HepG2 (cell line): Measurements from ENCODE around the gene RPUSD3. TPM values are rescaled to one million over a fixed set of nuclear protein-coding genes. Genes with fewer than 3 reads are reported as not detected.

Experiments
- BRD4 ChIP-seq: sonication (generic); formaldehyde crosslinking; IDR thresholded peaks from 2 replicates; pipeline ENCODE4 v1.4.0; 2020; ENCODE audit warnings: missing genetic modification reagents
- GFI1 ChIP-seq: sonication (generic); formaldehyde crosslinking; IDR thresholded peaks from 2 replicates; pipeline ENCODE4 v1.5.0; 2020; ENCODE audit warnings: missing genetic modification reagents, mild to moderate bottlenecking, borderline replicate concordance
- NCOA2 ChIP-seq: sonication (generic); formaldehyde crosslinking; IDR thresholded peaks from 2 replicates; pipeline ENCODE4 v1.8.0; 2022; ENCODE audit warnings: inconsistent platforms
- NCOA5 ChIP-seq: sonication (generic); formaldehyde crosslinking; IDR thresholded peaks from 2 replicates; pipeline ENCODE4 v1.4.0; 2020; ENCODE audit warnings: missing genetic modification reagents
- NONO ChIP-seq, 2 experiments: fragments of 450-650 bp in 1 of 2; sonication (generic) in 1 of 2; formaldehyde crosslinking in 1 of 2; IDR thresholded peaks in 1 of 2; conservative IDR thresholded peaks in 1 of 2; 2 replicates each; pipeline versions ENCODE4 v1.6.1 to v1.8.0; 2017 to 2022; ENCODE audit warnings: mild to moderate bottlenecking in 1 of 2, missing genetic modification reagents in 1 of 2, moderate library complexity in 1 of 2
- RERE ChIP-seq: IDR thresholded peaks from 2 replicates; pipeline ENCODE4 v1.6.1; 2016; ENCODE audit warnings: low read depth, missing genetic modification reagents, missing compliant biosample characterization
- STAT5B ChIP-seq: sonication (generic); formaldehyde crosslinking; IDR thresholded peaks from 2 replicates; pipeline ENCODE4 v1.4.0; 2020; ENCODE audit warnings: missing genetic modification reagents
- TSC22D2 ChIP-seq: sonication (generic); formaldehyde crosslinking; IDR thresholded peaks from 2 replicates; pipeline ENCODE4 v1.5.1; 2020; ENCODE audit warnings: missing genetic modification reagents, mild to moderate bottlenecking, borderline replicate concordance
- ZNF296 ChIP-seq: sonication (generic); formaldehyde crosslinking; conservative IDR thresholded peaks from 2 replicates; pipeline ENCODE4 v1.5.0; 2020; ENCODE audit warnings: mild to moderate bottlenecking, missing genetic modification reagents
- ZNF777 ChIP-seq: sonication (generic); formaldehyde crosslinking; IDR thresholded peaks from 2 replicates; pipeline ENCODE4 v1.4.0; 2020; ENCODE audit warnings: missing genetic modification reagents
- polyA plus RNA-seq, 8 experiments: library from polyadenylated mRNA; depleted of rRNA in 3 of 8; stranded (reverse) in 7 of 8; unstranded in 1 of 8; fragments of >200 nt; fragmentation: Illumina TruSeq in 4 of 8; extraction: Trizol in 4 of 8; gene quantifications; 2 replicates each; pipeline versions ENCODE4 v1.2.1 to v1.2.3, GENCODE V29; 2011 to 2016; ENCODE audit warnings: low read depth in 4 of 8, missing spikeins in 1 of 8, mixed read lengths in 1 of 8; ENCODE audit not compliant: insufficient read depth in 1 of 8
- total RNA-seq, 5 experiments: library from RNA; depleted of rRNA; stranded (reverse); fragments of >200 nt; fragmentation: Illumina TruSeq; extraction: Trizol; gene quantifications; 2 replicates each; pipeline ENCODE4 v1.2.3, GENCODE V29; 2016; ENCODE audit warnings: low read depth in 1 of 5
- TF ChIP-seq, protein P1 (sequence below): sonication (generic); formaldehyde crosslinking; IDR thresholded peaks from 2 replicates; pipeline ENCODE4 v1.4.0; 2020; ENCODE audit warnings: missing genetic modification reagents
- TF ChIP-seq, protein P2 (sequence below): sonication (generic); formaldehyde crosslinking; conservative IDR thresholded peaks from 2 replicates; pipeline ENCODE4 v1.4.0; 2020; ENCODE audit warnings: missing genetic modification reagents
- TF ChIP-seq, protein P3 (sequence below): sonication (generic); formaldehyde crosslinking; IDR thresholded peaks from 2 replicates; pipeline ENCODE4 v1.5.1; 2020; ENCODE audit warnings: mild to moderate bottlenecking, missing genetic modification reagents, moderate library complexity

The RPUSD3 gene
- total and polyA plus RNA-seq, 2 of the 13 experiments (the other 11 are each of a cell fraction or from before 2014, with no cell fraction given): 32.1 to 48.7 TPM

GRCh38 chr3:9864200-9864927 lies 20.6 kb upstream of the RPUSD3 start (continued):
- TF ChIP-seq, protein P1, sequence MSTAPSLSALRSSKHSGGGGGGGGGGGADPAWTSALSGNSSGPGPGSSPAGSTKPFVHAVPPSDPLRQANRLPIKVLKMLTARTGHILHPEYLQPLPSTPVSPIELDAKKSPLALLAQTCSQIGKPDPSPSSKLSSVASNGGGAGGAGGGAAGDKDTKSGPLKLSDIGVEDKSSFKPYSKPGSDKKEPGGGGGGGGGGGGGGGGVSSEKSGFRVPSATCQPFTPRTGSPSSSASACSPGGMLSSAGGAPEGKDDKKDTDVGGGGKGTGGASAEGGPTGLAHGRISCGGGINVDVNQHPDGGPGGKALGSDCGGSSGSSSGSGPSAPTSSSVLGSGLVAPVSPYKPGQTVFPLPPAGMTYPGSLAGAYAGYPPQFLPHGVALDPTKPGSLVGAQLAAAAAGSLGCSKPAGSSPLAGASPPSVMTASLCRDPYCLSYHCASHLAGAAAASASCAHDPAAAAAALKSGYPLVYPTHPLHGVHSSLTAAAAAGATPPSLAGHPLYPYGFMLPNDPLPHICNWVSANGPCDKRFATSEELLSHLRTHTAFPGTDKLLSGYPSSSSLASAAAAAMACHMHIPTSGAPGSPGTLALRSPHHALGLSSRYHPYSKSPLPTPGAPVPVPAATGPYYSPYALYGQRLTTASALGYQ (CRISPR knock-in tag): peak; percentile 26; the same call in 1 of the 2 replicates
- TF ChIP-seq ZNF296 (CRISPR knock-in tag) (no peak), NONO (IDR thresholded peaks at IDR 0.05) (no peak), NONO (CRISPR knock-in tag; conservative IDR thresholded peaks at IDR 0.05) (no peak), RERE (no peak), ZNF777 (CRISPR knock-in tag) (no peak), TSC22D2 (CRISPR knock-in tag) (no peak; the same call in 1 of the 2 replicates), STAT5B (CRISPR knock-in tag) (no peak), BRD4 (CRISPR knock-in tag) (peak; percentile 43; the same call in 1 of the 2 replicates), NCOA2 (peak; percentile 11; the same call in 1 of the 2 replicates), GFI1 (CRISPR knock-in tag) (0 out of 2 replicates have a peak, but pooled peaks have one; percentile 20), NCOA5 (no peak)
- TF ChIP-seq, protein P2, sequence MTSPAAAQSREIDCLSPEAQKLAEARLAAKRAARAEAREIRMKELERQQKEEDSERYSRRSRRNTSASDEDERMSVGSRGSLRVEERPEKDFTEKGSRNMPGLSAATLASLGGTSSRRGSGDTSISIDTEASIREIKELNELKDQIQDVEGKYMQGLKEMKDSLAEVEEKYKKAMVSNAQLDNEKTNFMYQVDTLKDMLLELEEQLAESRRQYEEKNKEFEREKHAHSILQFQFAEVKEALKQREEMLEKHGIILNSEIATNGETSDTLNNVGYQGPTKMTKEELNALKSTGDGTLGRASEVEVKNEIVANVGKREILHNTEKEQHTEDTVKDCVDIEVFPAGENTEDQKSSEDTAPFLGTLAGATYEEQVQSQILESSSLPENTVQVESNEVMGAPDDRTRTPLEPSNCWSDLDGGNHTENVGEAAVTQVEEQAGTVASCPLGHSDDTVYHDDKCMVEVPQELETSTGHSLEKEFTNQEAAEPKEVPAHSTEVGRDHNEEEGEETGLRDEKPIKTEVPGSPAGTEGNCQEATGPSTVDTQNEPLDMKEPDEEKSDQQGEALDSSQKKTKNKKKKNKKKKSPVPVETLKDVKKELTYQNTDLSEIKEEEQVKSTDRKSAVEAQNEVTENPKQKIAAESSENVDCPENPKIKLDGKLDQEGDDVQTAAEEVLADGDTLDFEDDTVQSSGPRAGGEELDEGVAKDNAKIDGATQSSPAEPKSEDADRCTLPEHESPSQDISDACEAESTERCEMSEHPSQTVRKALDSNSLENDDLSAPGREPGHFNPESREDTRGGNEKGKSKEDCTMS (CRISPR knock-in tag): no peak
- TF ChIP-seq, protein P3, sequence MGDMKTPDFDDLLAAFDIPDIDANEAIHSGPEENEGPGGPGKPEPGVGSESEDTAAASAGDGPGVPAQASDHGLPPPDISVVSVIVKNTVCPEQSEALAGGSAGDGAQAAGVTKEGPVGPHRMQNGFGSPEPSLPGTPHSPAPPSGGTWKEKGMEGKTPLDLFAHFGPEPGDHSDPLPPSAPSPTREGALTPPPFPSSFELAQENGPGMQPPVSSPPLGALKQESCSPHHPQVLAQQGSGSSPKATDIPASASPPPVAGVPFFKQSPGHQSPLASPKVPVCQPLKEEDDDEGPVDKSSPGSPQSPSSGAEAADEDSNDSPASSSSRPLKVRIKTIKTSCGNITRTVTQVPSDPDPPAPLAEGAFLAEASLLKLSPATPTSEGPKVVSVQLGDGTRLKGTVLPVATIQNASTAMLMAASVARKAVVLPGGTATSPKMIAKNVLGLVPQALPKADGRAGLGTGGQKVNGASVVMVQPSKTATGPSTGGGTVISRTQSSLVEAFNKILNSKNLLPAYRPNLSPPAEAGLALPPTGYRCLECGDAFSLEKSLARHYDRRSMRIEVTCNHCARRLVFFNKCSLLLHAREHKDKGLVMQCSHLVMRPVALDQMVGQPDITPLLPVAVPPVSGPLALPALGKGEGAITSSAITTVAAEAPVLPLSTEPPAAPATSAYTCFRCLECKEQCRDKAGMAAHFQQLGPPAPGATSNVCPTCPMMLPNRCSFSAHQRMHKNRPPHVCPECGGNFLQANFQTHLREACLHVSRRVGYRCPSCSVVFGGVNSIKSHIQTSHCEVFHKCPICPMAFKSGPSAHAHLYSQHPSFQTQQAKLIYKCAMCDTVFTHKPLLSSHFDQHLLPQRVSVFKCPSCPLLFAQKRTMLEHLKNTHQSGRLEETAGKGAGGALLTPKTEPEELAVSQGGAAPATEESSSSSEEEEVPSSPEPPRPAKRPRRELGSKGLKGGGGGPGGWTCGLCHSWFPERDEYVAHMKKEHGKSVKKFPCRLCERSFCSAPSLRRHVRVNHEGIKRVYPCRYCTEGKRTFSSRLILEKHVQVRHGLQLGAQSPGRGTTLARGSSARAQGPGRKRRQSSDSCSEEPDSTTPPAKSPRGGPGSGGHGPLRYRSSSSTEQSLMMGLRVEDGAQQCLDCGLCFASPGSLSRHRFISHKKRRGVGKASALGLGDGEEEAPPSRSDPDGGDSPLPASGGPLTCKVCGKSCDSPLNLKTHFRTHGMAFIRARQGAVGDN: peak; percentile 73
